HCT116 (cell line): ENCODE data around the gene HTR7. TPM values are rescaled to one million over a fixed set of nuclear protein-coding genes. Genes with fewer than 3 reads are reported as not detected.

Experiments used
- ATAC-seq: fragments of 200-7000 bp; cut with Tn5 transposase; 2 replicates; pipeline ENCODE4 v1.9.1; 2020; ENCODE audit warnings: mild to moderate bottlenecking, moderate library complexity
- BruUV-seq: library from RNA; stranded (reverse); fragments of 400-500 nt; replicated peaks from 2 replicates; lab custom pipeline; 2021; lab: Mats Ljungman, UMichigan
- CTCF ChIA-PET: fragments of 300-600 bp; sonication (Branson Sonifier 250); formaldehyde crosslinking; loops from one replicate; lab custom pipeline; 2021; ENCODE audit warnings: antibody characterized with exemption; lab: Charles Lee
- POLR2A ChIA-PET: fragments of 300-600, 350-600 bp; sonication (Branson Sonifier 250); formaldehyde crosslinking; loops from one replicate; lab custom pipeline; 2021; ENCODE audit warnings: antibody characterized with exemption; lab: Charles Lee
- RAD21 ChIA-PET, 2 experiments: fragments of 300-600 bp; sonication (Branson Sonifier 250); formaldehyde crosslinking; loops; one replicate each; lab custom pipeline; 2023; ENCODE audit warnings: low total read pairs in 2 of 2; ENCODE audit not compliant: uncharacterized antibody in 2 of 2, unreplicated experiment in 2 of 2, low non-redundant PET in 1 of 2; lab: Charles Lee
- DNase-seq: peaks from one replicate; pipeline ENCODE4 v3.0.0-alpha.2; 2010; ENCODE audit warnings: low read depth, low spot score
- H2AFZ ChIP-seq: fragments of 200-600 bp; shearing (Covaris generic), sonication (generic); 2 replicates; pipeline ENCODE4 v1.6.1; 2017; ENCODE audit warnings: low read depth, mixed run types, mixed read lengths, antibody characterized with exemption, low read length; ENCODE audit not compliant: poor library complexity, severe bottlenecking
- H3K27ac ChIP-seq: 2 replicates; pipeline ENCODE4 v1.5.1; 2012; ENCODE audit warnings: low read depth, low read length
- H3K27me3 ChIP-seq: fragments of 200-600 bp; sonication (generic); 2 replicates; pipeline ENCODE4 v1.6.1; 2016; ENCODE audit warnings: mixed run types, low read length, mixed read lengths; ENCODE audit not compliant: insufficient read depth
- H3K36me3 ChIP-seq, 2 experiments: fragments of 200-500 bp in 1 of 2; fragments of 200-600 bp in 1 of 2; sonication (Bioruptor generic) in 1 of 2; sonication (generic) in 1 of 2; 2 replicates each; pipeline versions ENCODE4 v1.5.1 to v1.6.1; 2014 to 2016; ENCODE audit warnings: low read length in 2 of 2, inconsistent platforms in 1 of 2, mixed read lengths in 1 of 2, mixed run types in 1 of 2; ENCODE audit not compliant: insufficient read depth in 2 of 2, control insufficient read depth in 1 of 2
- H3K4me1 ChIP-seq, 2 experiments: fragments of 200-600 bp in 1 of 2; sonication (generic) in 1 of 2; 2 replicates each; pipeline versions ENCODE4 v1.5.1 to v1.6.1; 2012 to 2017; ENCODE audit warnings: low read length in 2 of 2, inconsistent platforms in 1 of 2, mild to moderate bottlenecking in 1 of 2, mixed read lengths in 1 of 2, mixed run types in 1 of 2, moderate library complexity in 1 of 2; ENCODE audit not compliant: insufficient read depth in 2 of 2, control insufficient read depth in 1 of 2
- H3K4me2 ChIP-seq: fragments of 200-600 bp; sonication (generic); 2 replicates; pipeline ENCODE4 v1.6.1; 2017; ENCODE audit warnings: mixed run types, low read length, mixed read lengths
- H3K4me3 ChIP-seq, 2 experiments: fragments of 200-600 bp in 1 of 2; sonication (generic) in 1 of 2; replicated peaks in 1 of 2; 2 replicates each; pipeline ENCODE4 v1.5.1; 2011 to 2016; ENCODE audit warnings: low read length in 2 of 2, control low read depth in 1 of 2, low read depth in 1 of 2, mild to moderate bottlenecking in 1 of 2, mixed read lengths in 1 of 2, mixed run types in 1 of 2
- H3K79me2 ChIP-seq: fragments of 200-600 bp; sonication (generic); 2 replicates; pipeline ENCODE4 v1.6.1; 2017; ENCODE audit warnings: mild to moderate bottlenecking, mixed run types, low read length, moderate library complexity, mixed read lengths; ENCODE audit not compliant: insufficient read depth
- H3K9ac ChIP-seq: fragments of 200-600 bp; sonication (generic); 2 replicates; pipeline ENCODE4 v1.6.1; 2016; ENCODE audit warnings: low read length, mixed read lengths
- H3K9me2 ChIP-seq: fragments of 200-600 bp; sonication (generic), shearing (Covaris generic); 2 replicates; pipeline ENCODE4 v1.6.1; 2017; ENCODE audit warnings: mixed run types, mild to moderate bottlenecking, moderate library complexity; ENCODE audit not compliant: insufficient read depth
- H3K9me3 ChIP-seq, 2 experiments: fragments of 200-500 bp in 1 of 2; fragments of 200-600 bp in 1 of 2; sonication (Bioruptor generic) in 1 of 2; sonication (generic) in 1 of 2; 2 replicates each; pipeline ENCODE4 v1.6.1; 2014 to 2017; ENCODE audit warnings: low read length in 2 of 2, mixed read lengths in 2 of 2, inconsistent platforms in 1 of 2, low read depth in 1 of 2, mild to moderate bottlenecking in 1 of 2, mixed run types in 1 of 2, moderate library complexity in 1 of 2; ENCODE audit not compliant: control insufficient read depth in 1 of 2, insufficient read depth in 1 of 2
- H4K20me1 ChIP-seq: fragments of 200-600 bp; sonication (generic), shearing (Covaris generic); 2 replicates; pipeline ENCODE4 v1.6.1; 2017; ENCODE audit warnings: mixed run types, mild to moderate bottlenecking, moderate library complexity; ENCODE audit not compliant: insufficient read depth
- CBX3 ChIP-seq: IDR thresholded peaks from 2 replicates; pipeline ENCODE4 v1.6.1; 2012; ENCODE audit warnings: low read depth
- ELF1 ChIP-seq: IDR thresholded peaks from 2 replicates; pipeline ENCODE4 v1.6.1; 2012; ENCODE audit warnings: low read depth, borderline replicate concordance
- EZH2phosphoT487 ChIP-seq: fragments of 200-600 bp; IDR thresholded peaks from 2 replicates; pipeline ENCODE4 v1.6.1; 2018; ENCODE audit warnings: antibody characterized with exemption, borderline replicate concordance
- FOSL1 ChIP-seq: IDR thresholded peaks from 2 replicates; pipeline ENCODE4 v1.6.1; 2012; ENCODE audit warnings: low read depth
- POLR2A ChIP-seq: IDR thresholded peaks from 2 replicates; pipeline ENCODE4 v1.7.0; 2011; ENCODE audit warnings: borderline replicate concordance; ENCODE audit not compliant: insufficient read depth, insufficient read length; ENCODE audit errors: extremely low read depth
- POLR2AphosphoS5 ChIP-seq: IDR thresholded peaks from 2 replicates; pipeline ENCODE4 v1.6.1; 2011; ENCODE audit warnings: mild to moderate bottlenecking, low read depth, low read length, moderate library complexity
- SP1 ChIP-seq: IDR thresholded peaks from 2 replicates; pipeline ENCODE4 v1.6.1; 2012; ENCODE audit warnings: low read depth
- YY1 ChIP-seq: IDR thresholded peaks from 2 replicates; pipeline ENCODE4 v1.6.1; 2011; ENCODE audit warnings: low read length, low read depth, moderate library complexity, mild to moderate bottlenecking; ENCODE audit not compliant: insufficient replicate concordance; ENCODE audit errors: extremely low read depth
- ZFX ChIP-seq: fragments of 450-650 bp; IDR thresholded peaks from 2 replicates; pipeline ENCODE4 v1.6.1; 2017
- intact Hi-C: fragments of 100-400 bp; cut with micrococcal nuclease; formaldehyde crosslinking; loops from 2 replicates; pipeline ENCODE4 v1.10.0; 2022
- total RNA-seq: library from RNA; stranded (reverse); gene quantifications from one replicate; pipeline ENCODE4 v1.2.1, GENCODE V29; 2021; ENCODE audit not compliant: unreplicated experiment
- TF ChIP-seq, protein P1 (sequence below): IDR thresholded peaks from 2 replicates; pipeline ENCODE4 v1.6.1; 2012; ENCODE audit warnings: low read depth
- TF ChIP-seq, protein P2 (sequence below), 3 experiments: fragments of 200-600 bp in 1 of 3; sonication (generic) in 1 of 3; IDR thresholded peaks in 2 of 3; conservative IDR thresholded peaks in 1 of 3; 2 replicates each; pipeline ENCODE4 v1.5.1; 2012 to 2017; ENCODE audit warnings: low read depth in 2 of 3, low read length in 2 of 3, antibody characterized with exemption in 1 of 3, borderline replicate concordance in 1 of 3, control low read depth in 1 of 3, mild to moderate bottlenecking in 1 of 3, mixed read lengths in 1 of 3, mixed run types in 1 of 3, moderate library complexity in 1 of 3; ENCODE audit not compliant: insufficient read depth in 1 of 3

HTR7 gene
- total RNA-seq, 1 experiment from 2014 or later = 32.2 TPM

DNA sequence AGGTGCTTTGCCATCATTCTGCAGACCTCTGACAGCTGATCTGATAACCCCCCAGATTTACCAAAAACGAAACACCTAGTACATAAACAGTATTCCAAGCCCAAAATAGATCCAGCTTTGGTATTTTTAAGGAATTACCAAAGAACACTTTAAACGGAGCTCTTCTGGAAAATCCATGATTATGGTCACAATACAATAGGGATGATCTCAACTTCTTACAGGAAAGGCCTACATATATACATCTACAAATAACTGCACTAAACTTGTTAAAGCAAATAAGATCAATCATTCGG, 69.7 kb downstream of the HTR7 start:
- DNase-seq (no peak), ATAC-seq (no peak)
- BruUV-seq = no TSS peak
- Histone ChIP-seq H3K4me2 (no peak overlapping the region), H3K27ac (no peak overlapping the region), H3K9me3 (no peaks in the 10 kb centered on the region), H3K9me2 (no peaks in the 10 kb centered on the region), H3K9ac (no peak overlapping the region), H3K27me3 (no peaks in the 10 kb centered on the region), H3K4me3 (no peak overlapping the region), H3K79me2 (peaks cover 87% of the 10 kb centered on the region), H3K36me3 (no peaks in the 10 kb centered on the region), H4K20me1 (no peaks in the 10 kb centered on the region), H2AFZ (no peak overlapping the region), H3K4me1 (no peaks in the 10 kb centered on the region)
- intact Hi-C loops = loop anchor here (1.0 kb wide), 2 partner anchors 37 to 995 kb away; no protein-coding TSS in a partner anchor
- ChIA-PET CTCF (interaction anchor here (0.6 to 2.9 kb wide), 25 partner anchors 10 to 995 kb away, joined by 3 to 12 read pairs (median 4); partner anchors contain the start of gene HTR7), RAD21 (no interaction called here), POLR2A (interaction anchor here (0.6 kb wide), 1 partner anchor 60 kb away, joined by 3 read pairs; no protein-coding TSS in a partner anchor)
- TF ChIP-seq FOSL1 = no peak
- TF ChIP-seq, protein P1, sequence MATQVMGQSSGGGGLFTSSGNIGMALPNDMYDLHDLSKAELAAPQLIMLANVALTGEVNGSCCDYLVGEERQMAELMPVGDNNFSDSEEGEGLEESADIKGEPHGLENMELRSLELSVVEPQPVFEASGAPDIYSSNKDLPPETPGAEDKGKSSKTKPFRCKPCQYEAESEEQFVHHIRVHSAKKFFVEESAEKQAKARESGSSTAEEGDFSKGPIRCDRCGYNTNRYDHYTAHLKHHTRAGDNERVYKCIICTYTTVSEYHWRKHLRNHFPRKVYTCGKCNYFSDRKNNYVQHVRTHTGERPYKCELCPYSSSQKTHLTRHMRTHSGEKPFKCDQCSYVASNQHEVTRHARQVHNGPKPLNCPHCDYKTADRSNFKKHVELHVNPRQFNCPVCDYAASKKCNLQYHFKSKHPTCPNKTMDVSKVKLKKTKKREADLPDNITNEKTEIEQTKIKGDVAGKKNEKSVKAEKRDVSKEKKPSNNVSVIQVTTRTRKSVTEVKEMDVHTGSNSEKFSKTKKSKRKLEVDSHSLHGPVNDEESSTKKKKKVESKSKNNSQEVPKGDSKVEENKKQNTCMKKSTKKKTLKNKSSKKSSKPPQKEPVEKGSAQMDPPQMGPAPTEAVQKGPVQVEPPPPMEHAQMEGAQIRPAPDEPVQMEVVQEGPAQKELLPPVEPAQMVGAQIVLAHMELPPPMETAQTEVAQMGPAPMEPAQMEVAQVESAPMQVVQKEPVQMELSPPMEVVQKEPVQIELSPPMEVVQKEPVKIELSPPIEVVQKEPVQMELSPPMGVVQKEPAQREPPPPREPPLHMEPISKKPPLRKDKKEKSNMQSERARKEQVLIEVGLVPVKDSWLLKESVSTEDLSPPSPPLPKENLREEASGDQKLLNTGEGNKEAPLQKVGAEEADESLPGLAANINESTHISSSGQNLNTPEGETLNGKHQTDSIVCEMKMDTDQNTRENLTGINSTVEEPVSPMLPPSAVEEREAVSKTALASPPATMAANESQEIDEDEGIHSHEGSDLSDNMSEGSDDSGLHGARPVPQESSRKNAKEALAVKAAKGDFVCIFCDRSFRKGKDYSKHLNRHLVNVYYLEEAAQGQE = no peak
- no peak for TF ChIP-seq CBX3
- TF ChIP-seq, protein P2, sequence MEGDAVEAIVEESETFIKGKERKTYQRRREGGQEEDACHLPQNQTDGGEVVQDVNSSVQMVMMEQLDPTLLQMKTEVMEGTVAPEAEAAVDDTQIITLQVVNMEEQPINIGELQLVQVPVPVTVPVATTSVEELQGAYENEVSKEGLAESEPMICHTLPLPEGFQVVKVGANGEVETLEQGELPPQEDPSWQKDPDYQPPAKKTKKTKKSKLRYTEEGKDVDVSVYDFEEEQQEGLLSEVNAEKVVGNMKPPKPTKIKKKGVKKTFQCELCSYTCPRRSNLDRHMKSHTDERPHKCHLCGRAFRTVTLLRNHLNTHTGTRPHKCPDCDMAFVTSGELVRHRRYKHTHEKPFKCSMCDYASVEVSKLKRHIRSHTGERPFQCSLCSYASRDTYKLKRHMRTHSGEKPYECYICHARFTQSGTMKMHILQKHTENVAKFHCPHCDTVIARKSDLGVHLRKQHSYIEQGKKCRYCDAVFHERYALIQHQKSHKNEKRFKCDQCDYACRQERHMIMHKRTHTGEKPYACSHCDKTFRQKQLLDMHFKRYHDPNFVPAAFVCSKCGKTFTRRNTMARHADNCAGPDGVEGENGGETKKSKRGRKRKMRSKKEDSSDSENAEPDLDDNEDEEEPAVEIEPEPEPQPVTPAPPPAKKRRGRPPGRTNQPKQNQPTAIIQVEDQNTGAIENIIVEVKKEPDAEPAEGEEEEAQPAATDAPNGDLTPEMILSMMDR (IDR thresholded peaks at IDR 0.05 in 2 of 3, conservative IDR thresholded peaks at IDR 0.05 in 1 of 3; ENCODE audit: borderline replicate concordance in 1 of 3, insufficient read depth in 1 of 3, low read depth in 2 of 3, low read length in 2 of 3) = no peak
- no peak for TF ChIP-seq YY1
- no peak for TF ChIP-seq SP1
- TF ChIP-seq POLR2A = no peak
- no peak for TF ChIP-seq ZFX
- TF ChIP-seq POLR2AphosphoS5 = no peak
- TF ChIP-seq EZH2phosphoT487 = no peak
- TF ChIP-seq ELF1 = no peak
